Gastroesophageal sphincter (tissue), 4 donors: ENCODE data around the gene ADAMTS17. TPM values are rescaled to one million over a fixed set of nuclear protein-coding genes. Genes with fewer than 3 reads are reported as not detected.

Experiments used
- ATAC-seq: fragments of 150-250 bp; one replicate; pipeline ENCODE4 v1.9.1; 2016; ENCODE audit warnings: mild to moderate bottlenecking, moderate library complexity
- H3K27ac ChIP-seq, 4 donors: fragments of 200-600 bp; sonication (generic) in 3 of 4; 1 replicate in 3 of 4; 2 replicates in 1 of 4; pipeline ENCODE4 v1.5.1; 2016 to 2019
- H3K27me3 ChIP-seq: fragments of 200-600 bp; sonication (generic); one replicate; pipeline ENCODE4 v1.5.1; 2019
- H3K36me3 ChIP-seq, 2 donors: fragments of 200-600 bp; sonication (generic); one replicate each; pipeline ENCODE4 v1.5.1; 2019; ENCODE audit warnings: control low read depth in 1 of 2
- H3K4me1 ChIP-seq, 3 donors: fragments of 200-600 bp; sonication (generic); 1 replicate in 2 of 3; 2 replicates in 1 of 3; pipeline ENCODE4 v1.5.1; 2016 to 2019; ENCODE audit warnings: control low read depth in 2 of 3
- H3K4me3 ChIP-seq, 2 donors: fragments of 200-600 bp; sonication (generic); one replicate each; pipeline ENCODE4 v1.5.1; 2019; ENCODE audit warnings: mild to moderate bottlenecking in 1 of 2, moderate library complexity in 1 of 2
- H3K9me3 ChIP-seq, 3 donors: fragments of 200-600 bp; sonication (generic); one replicate each; pipeline ENCODE4 v1.5.1; 2017 to 2019; ENCODE audit warnings: control low read depth in 2 of 3
- EP300 ChIP-seq: sonication (generic); formaldehyde crosslinking; IDR thresholded peaks from one replicate; pipeline ENCODE4 v1.6.1; 2017; ENCODE audit warnings: antibody characterized with exemption, mild to moderate bottlenecking
- POLR2A ChIP-seq, 2 donors: fragments of 450-650 bp; IDR thresholded peaks; one replicate each; pipeline ENCODE4 v1.6.1; 2017; ENCODE audit warnings: antibody characterized with exemption in 2 of 2, mild to moderate bottlenecking in 2 of 2, moderate library complexity in 1 of 2
- POLR2AphosphoS5 ChIP-seq: sonication (generic); formaldehyde crosslinking; IDR thresholded peaks from one replicate; pipeline ENCODE4 v1.6.1; 2017; ENCODE audit warnings: antibody characterized with exemption
- WGBS, 2 donors: methylation state at CpG; one replicate each; pipeline ENCODE4 v1.1.5; 2018; ENCODE audit warnings: low coverage in 1 of 2; 5-methylcytosine and 5-hydroxymethylcytosine counted together
- total RNA-seq, 4 donors: library from RNA; depleted of rRNA; stranded (reverse); fragments of >200 nt; gene quantifications; one replicate each; pipeline ENCODE4 v1.1.0, GENCODE V29; 2016
- TF ChIP-seq, protein P1 (sequence below), 4 experiments: fragments of 200-600 bp in 2 of 4; fragments of 450-650 bp in 2 of 4; sonication (generic) in 1 of 4; IDR thresholded peaks; one replicate each; pipeline ENCODE4 v1.5.1; 2017 to 2019; ENCODE audit warnings: antibody characterized with exemption in 4 of 4, mild to moderate bottlenecking in 2 of 4, moderate library complexity in 2 of 4

The ADAMTS17 gene
- 10 to 100 TPM in 2 of 4 donors, 1 to 10 TPM in 2; 4.9 to 14.0 (median 11.3) TPM for total RNA-seq

DNA sequence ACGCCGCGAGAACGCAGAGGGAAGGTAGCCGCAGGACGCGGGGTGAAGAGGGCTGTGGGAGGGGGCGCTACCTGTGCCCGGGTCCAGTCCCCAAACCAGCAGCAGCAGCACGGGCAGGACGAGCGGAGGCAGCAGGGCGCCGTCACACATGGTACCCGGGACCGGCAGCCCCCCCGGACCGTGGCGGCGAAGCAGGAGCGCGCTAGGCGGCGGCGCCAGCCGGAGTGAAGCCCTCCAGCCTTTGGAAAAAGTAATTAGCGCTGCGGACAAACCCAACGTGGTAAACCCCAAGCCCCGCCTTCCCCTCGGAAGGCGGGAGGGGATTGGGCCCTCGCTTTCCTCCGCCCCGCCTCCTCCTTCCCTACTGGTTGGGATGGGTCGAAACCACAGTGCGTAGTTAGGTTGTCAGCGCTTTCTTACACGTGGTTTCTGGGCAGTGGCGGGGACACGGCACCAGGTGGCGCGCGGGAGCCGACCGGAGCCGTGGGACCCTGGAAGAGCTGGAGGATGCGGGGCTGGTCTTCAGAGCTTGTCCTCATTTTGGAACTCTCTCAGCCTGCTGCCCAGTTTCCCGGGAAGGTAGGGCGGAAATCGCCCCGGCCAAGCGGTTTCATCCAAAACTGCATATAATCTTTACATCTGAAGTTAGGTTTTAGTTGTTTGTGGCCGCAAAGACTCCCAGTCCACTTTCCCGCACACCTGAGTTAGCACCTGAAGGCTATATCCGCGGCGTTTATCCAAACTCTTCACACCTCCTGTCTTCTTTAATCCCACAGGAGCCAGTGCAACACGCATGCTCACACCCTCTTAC is at the start of gene ADAMTS17:
Gene ADAMTS17 (minus strand): TSS at position 226 of the 811 bp plus-strand sequence. CDS start 76 bp downstream, at position 150.
- Histone ChIP-seq H3K27ac (peak within 1 kb of the TSS; percentile 58 to 92 (median 90)), H3K36me3 (no peaks in the 10 kb centered on the region), H3K4me3 (peak within 1 kb of the TSS; percentile 57 to 86), H3K27me3 (no peaks in the 10 kb centered on the region), H3K4me1 (peaks cover 0 to 38% (median 9%) of the 10 kb centered on the region in 3 donors), H3K9me3 (no peaks in the 10 kb centered on the region)
- TF ChIP-seq, protein P1, sequence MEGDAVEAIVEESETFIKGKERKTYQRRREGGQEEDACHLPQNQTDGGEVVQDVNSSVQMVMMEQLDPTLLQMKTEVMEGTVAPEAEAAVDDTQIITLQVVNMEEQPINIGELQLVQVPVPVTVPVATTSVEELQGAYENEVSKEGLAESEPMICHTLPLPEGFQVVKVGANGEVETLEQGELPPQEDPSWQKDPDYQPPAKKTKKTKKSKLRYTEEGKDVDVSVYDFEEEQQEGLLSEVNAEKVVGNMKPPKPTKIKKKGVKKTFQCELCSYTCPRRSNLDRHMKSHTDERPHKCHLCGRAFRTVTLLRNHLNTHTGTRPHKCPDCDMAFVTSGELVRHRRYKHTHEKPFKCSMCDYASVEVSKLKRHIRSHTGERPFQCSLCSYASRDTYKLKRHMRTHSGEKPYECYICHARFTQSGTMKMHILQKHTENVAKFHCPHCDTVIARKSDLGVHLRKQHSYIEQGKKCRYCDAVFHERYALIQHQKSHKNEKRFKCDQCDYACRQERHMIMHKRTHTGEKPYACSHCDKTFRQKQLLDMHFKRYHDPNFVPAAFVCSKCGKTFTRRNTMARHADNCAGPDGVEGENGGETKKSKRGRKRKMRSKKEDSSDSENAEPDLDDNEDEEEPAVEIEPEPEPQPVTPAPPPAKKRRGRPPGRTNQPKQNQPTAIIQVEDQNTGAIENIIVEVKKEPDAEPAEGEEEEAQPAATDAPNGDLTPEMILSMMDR (IDR thresholded peaks at IDR 0.05), result peak; percentile 88 to 97 (median 92)
- TF ChIP-seq POLR2AphosphoS5 (peak; percentile 95), EP300 (no peak), POLR2A (IDR thresholded peaks at IDR 0.05) (peak; percentile 90 to 93)
- ATAC-seq, result peak; percentile 96
- WGBS, 2 donors, result 11 to 15% methylated on average over 5 to 11 of the region's 59 CpGs

DNA sequence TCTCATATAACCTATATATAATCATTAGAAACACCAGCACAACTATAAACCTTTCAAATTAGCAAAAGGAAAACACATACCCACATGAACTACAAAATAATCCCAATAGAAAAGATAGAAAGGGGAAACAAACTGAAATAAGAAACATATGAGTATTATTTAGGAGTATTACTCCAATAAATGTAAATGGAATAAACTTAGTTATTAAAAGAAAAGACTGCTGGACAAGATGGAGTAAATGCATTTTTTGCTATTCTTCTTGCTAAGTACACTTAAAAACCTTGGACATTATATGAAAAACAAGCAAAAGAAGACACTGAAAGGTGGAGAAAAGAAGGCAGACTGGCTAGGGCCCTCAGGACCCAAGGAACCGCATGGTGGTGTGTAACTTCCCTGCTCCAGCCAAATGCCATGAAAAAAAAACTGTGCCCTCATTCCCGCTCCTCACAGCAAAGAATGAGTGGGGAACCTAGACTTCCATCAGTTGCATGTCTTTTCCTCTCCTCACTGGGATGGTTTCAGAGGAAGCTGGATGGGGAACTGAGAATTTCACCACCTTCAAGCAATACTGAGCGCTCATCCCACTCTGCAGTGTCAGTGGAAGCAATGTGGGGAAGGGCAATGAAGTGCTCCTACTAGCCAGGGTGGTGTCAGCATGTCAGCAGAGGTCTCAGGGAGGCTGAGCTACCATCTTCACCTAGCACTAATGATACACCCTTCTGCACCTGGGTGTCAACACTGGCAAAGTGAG is 43.7 kb upstream of the ADAMTS17 start:
- peaks cover 0 to 48% (median 0%) of the 10 kb centered on the region in 3 donors for H3K9me3 ChIP-seq
- ATAC-seq, result no peak
- WGBS, 2 donors, result 83 to 89% methylated on average over 1 to 2 of the region's 3 CpGs

GRCh38 chr15:100384108-100384410 is 42.3 kb upstream of the ADAMTS17 start:
- Histone ChIP-seq H3K36me3 (peaks cover 0 to 20% of the 10 kb centered on the region in 2 donors), H3K27ac (no peak overlapping the region), H3K4me1 (no peaks in the 10 kb centered on the region), H3K4me3 (no peak overlapping the region), H3K27me3 (peaks cover 5% of the 10 kb centered on the region), H3K9me3 (peaks cover 0 to 57% (median 0%) of the 10 kb centered on the region in 3 donors)
- WGBS, 2 donors, result 71 to 82% methylated on average over 2 to 6 of the region's 10 CpGs
- no peak for ATAC-seq
- TF ChIP-seq, protein P1 (IDR thresholded peaks at IDR 0.05), result no peak
- no peak for TF ChIP-seq EP300
- TF ChIP-seq POLR2A (IDR thresholded peaks at IDR 0.05), result no peak
- no peak for TF ChIP-seq POLR2AphosphoS5

More for the DNA sequence above, 43.7 kb upstream of the ADAMTS17 start:
- Histone ChIP-seq H3K27me3 (peaks cover 5% of the 10 kb centered on the region), H3K4me3 (no peak overlapping the region), H3K36me3 (peaks cover 0 to 19% of the 10 kb centered on the region in 2 donors), H3K27ac (no peak overlapping the region), H3K4me1 (no peaks in the 10 kb centered on the region)
- TF ChIP-seq POLR2A (IDR thresholded peaks at IDR 0.05), result no peak
- no peak for TF ChIP-seq EP300
- no peak for TF ChIP-seq POLR2AphosphoS5
- TF ChIP-seq, protein P1 (IDR thresholded peaks at IDR 0.05), result no peak

DNA sequence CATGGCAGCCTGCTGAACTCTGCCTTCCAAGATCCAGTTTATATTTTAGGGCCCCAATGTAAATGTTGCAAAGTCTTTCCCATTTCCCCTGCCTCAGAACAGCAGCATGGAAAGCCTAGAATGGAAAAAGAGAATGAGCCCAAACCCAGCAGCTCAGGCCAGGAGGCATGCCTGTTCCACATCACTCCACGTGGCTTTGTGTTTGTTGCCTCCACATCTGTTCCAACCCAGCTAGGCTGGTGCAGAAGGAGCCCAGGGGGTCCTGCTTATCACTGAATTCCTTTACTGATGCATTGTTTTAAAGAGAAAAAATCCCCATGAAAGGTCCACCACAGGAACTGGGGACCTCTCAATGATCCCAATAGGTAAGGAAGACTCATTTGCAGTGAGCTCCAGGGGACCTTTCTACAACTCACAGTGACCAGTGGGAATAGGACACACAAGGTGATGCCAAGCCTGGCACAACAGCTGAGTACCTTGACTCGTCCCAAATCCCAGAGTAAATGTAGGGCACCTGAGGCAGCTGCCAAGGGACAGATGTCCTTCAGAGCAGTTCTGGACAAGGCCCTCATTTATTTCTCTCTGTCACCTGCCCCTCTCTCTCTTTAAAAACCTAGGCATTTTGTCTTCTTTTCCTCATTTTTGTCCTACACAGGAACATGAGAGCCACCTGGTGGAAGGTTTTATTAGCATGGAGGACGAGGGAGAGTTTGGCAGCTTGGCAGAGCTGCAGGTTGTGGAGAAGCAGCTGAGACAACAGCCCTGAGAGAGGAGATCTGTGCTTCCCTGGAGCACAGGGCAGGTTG is 41.7 kb upstream of the ADAMTS17 start:
- 28% methylated on average over 2 of the region's 3 CpGs; no CpG with 5 or more reads in 1 of the 2 donors for WGBS, 2 donors
- H3K9me3 ChIP-seq, result peaks cover 0 to 56% (median 0%) of the 10 kb centered on the region in 3 donors

More for the DNA sequence above, 41.7 kb upstream of the ADAMTS17 start:
- TF ChIP-seq, protein P1 (IDR thresholded peaks at IDR 0.05), result peak; percentile 29 to 61 (median 56)
- TF ChIP-seq EP300, result no peak
- ATAC-seq, result no peak
- H3K27ac ChIP-seq, result no peak overlapping the region
- no peaks in the 10 kb centered on the region for H3K4me1 ChIP-seq
- H3K36me3 ChIP-seq, result peaks cover 0 to 20% of the 10 kb centered on the region in 2 donors
- no peak overlapping the region for H3K4me3 ChIP-seq
- peaks cover 5% of the 10 kb centered on the region for H3K27me3 ChIP-seq
